B cell (primary cell): ENCODE data around the gene HAUS3. TPM values are rescaled to one million over a fixed set of nuclear protein-coding genes. Genes with fewer than 3 reads are reported as not detected.
A peak's percentile ranks its signal among the peaks of the same experiment; 100 is the strongest.

Experiments
- ATAC-seq: fragments of 200-7000 bp; cut with Tn5 transposase; one replicate; pipeline ENCODE4 v1.10.0; 2021; ENCODE audit warnings: low read depth, mild to moderate bottlenecking, moderate number of reproducible peaks, moderate library complexity
- CTCF ChIA-PET: fragments of 350-600 bp; sonication (Branson Sonifier 250); formaldehyde crosslinking; loops from one replicate; lab custom pipeline; 2021; ENCODE audit warnings: antibody characterized with exemption, inconsistent platforms; lab: Charles Lee
- POLR2A ChIA-PET: fragments of 350-600 bp; sonication (Branson Sonifier 250); formaldehyde crosslinking; loops from one replicate; lab custom pipeline; 2021; ENCODE audit warnings: antibody characterized with exemption; lab: Charles Lee
- DNase-seq: peaks from one replicate; pipeline ENCODE4 v3.0.0; 2013
- H2AFZ ChIP-seq: 2 replicates; pipeline ENCODE4 v1.6.1; 2012; ENCODE audit warnings: mild to moderate bottlenecking, low read depth, low read length; ENCODE audit not compliant: insufficient read depth, poor library complexity, severe bottlenecking
- H3K27ac ChIP-seq, 2 donors: 1 replicate in 1 of 2; 2 replicates in 1 of 2; pipeline ENCODE4 v1.5.1; 2012 to 2013; ENCODE audit warnings: low read length in 2 of 2, mild to moderate bottlenecking in 2 of 2, moderate library complexity in 1 of 2
- H3K27me3 ChIP-seq, 4 experiments: fragments of 200-600 bp in 1 of 4; sonication (generic) in 1 of 4; replicated peaks in 1 of 4; 1 replicate in 2 of 4; 2 replicates in 2 of 4; pipeline versions ENCODE4 v1.6.1 to v1.7.0; 2013 to 2016; ENCODE audit warnings: low read length in 3 of 4, mild to moderate bottlenecking in 2 of 4, mixed read lengths in 1 of 4, moderate library complexity in 1 of 4; ENCODE audit not compliant: insufficient read depth in 4 of 4, control insufficient read depth in 3 of 4; ENCODE audit errors: control extremely low read depth in 1 of 4
- H3K36me3 ChIP-seq, 2 experiments: replicated peaks in 1 of 2; 1 replicate in 1 of 2; 2 replicates in 1 of 2; pipeline versions ENCODE4 v1.6.1 to v1.7.1; 2013; ENCODE audit warnings: low read length in 1 of 2; ENCODE audit not compliant: insufficient read depth in 2 of 2, control insufficient read depth in 1 of 2; ENCODE audit errors: control extremely low read depth in 1 of 2, extremely low read depth in 1 of 2
- H3K4me1 ChIP-seq, 2 donors: fragments of 200-600 bp in 1 of 2; sonication (generic) in 1 of 2; 1 replicate in 1 of 2; 2 replicates in 1 of 2; pipeline versions ENCODE4 v1.5.1 to v1.6.1; 2013 to 2017; ENCODE audit warnings: low read length in 2 of 2; ENCODE audit not compliant: control insufficient read depth in 2 of 2, insufficient read depth in 2 of 2
- H3K4me2 ChIP-seq: replicated peaks from 2 replicates; pipeline ENCODE3; 2012; ENCODE audit warnings: mild to moderate bottlenecking, low read depth, low read length; ENCODE audit not compliant: poor library complexity, severe bottlenecking
- H3K4me3 ChIP-seq, 5 experiments: fragments of 200-600 bp in 1 of 5; sonication (generic) in 1 of 5; 1 replicate in 3 of 5; 2 replicates in 2 of 5; pipeline versions ENCODE4 v1.5.1 to v1.7.0; 2011 to 2016; ENCODE audit warnings: low read length in 4 of 5, mild to moderate bottlenecking in 4 of 5, low read depth in 2 of 5, control low read depth in 1 of 5, moderate library complexity in 1 of 5; ENCODE audit not compliant: insufficient read depth in 1 of 5; ENCODE audit errors: control extremely low read depth in 1 of 5, extremely low read depth in 1 of 5
- H3K79me2 ChIP-seq: fragments of 200-600 bp; sonication (generic); one replicate; pipeline ENCODE4 v1.6.0; 2016; ENCODE audit warnings: low read length; ENCODE audit not compliant: control insufficient read depth, insufficient read depth
- H3K9ac ChIP-seq: fragments of 200-600 bp; sonication (generic); 2 replicates; pipeline ENCODE4 v1.6.1; 2017; ENCODE audit warnings: mild to moderate bottlenecking, low read length, moderate library complexity
- H3K9me3 ChIP-seq, 3 donors: one replicate each; pipeline versions ENCODE4 v1.6.1 to v1.7.1; 2013; ENCODE audit warnings: low read length in 2 of 3; ENCODE audit not compliant: control insufficient read depth in 2 of 3, insufficient read depth in 1 of 3; ENCODE audit errors: control extremely low read depth in 1 of 3
- H4K20me1 ChIP-seq: 2 replicates; pipeline ENCODE4 v1.6.0; 2012; ENCODE audit warnings: mild to moderate bottlenecking, low read length; ENCODE audit not compliant: insufficient read depth, control insufficient read depth, poor library complexity, severe bottlenecking
- H3K27ac Mint-ChIP-seq: one replicate; pipeline ENCODE4 v1.8.0; 2021; ENCODE audit warnings: mixed read lengths
- H3K27me3 Mint-ChIP-seq: one replicate; pipeline ENCODE4 v1.8.0; 2021; ENCODE audit warnings: mixed read lengths
- H3K4me1 Mint-ChIP-seq: one replicate; pipeline ENCODE4 v1.8.0; 2021; ENCODE audit warnings: mixed read lengths
- H3K4me3 Mint-ChIP-seq: one replicate; pipeline ENCODE4 v1.8.0; 2021; ENCODE audit warnings: mixed read lengths
- H3K9me3 Mint-ChIP-seq: one replicate; pipeline ENCODE4 v1.8.0; 2022; ENCODE audit warnings: mixed read lengths; ENCODE audit not compliant: insufficient read depth
- EZH2 ChIP-seq: IDR thresholded peaks from 2 replicates; pipeline ENCODE4 v1.6.1; 2012; ENCODE audit warnings: borderline replicate concordance, low read depth, mild to moderate bottlenecking, moderate library complexity, low read length; ENCODE audit not compliant: insufficient read depth, poor library complexity, severe bottlenecking
- WGBS: methylation state at CpG from one replicate; pipeline ENCODE4 v1.1.5; 2013; ENCODE audit warnings: missing lambda C conversion rate; ENCODE audit not compliant: insufficient coverage; 5-methylcytosine and 5-hydroxymethylcytosine counted together
- intact Hi-C: fragments of 100-400 bp; cut with micrococcal nuclease; formaldehyde crosslinking; loops from one replicate; pipeline ENCODE4 v1.10.0; 2022
- polyA plus RNA-seq: library from polyadenylated mRNA; depleted of rRNA; stranded (reverse); fragments of >200 nt; gene quantifications from 2 replicates; pipeline ENCODE4 v1.2.3, GENCODE V29; 2012
- total RNA-seq, 2 donors: library from RNA; stranded (reverse); fragments of 120-200 nt in 1 of 2; gene quantifications; 1 replicate in 1 of 2; 2 replicates in 1 of 2; pipeline versions ENCODE4 v1.2.3 to v1.2.4, GENCODE V29; 2013 to 2022
- TF ChIP-seq, protein P1 (sequence below): fragments of 200-600 bp; IDR thresholded peaks from one replicate; pipeline ENCODE4 v1.8.0; 2022; ENCODE audit warnings: antibody characterized with exemption, mild to moderate bottlenecking

Gene HAUS3
- total and polyA plus RNA-seq, 2 donors (not counting 1 experiment from before 2014, with no cell fraction given), result 8.2 to 26.5 TPM

DNA sequence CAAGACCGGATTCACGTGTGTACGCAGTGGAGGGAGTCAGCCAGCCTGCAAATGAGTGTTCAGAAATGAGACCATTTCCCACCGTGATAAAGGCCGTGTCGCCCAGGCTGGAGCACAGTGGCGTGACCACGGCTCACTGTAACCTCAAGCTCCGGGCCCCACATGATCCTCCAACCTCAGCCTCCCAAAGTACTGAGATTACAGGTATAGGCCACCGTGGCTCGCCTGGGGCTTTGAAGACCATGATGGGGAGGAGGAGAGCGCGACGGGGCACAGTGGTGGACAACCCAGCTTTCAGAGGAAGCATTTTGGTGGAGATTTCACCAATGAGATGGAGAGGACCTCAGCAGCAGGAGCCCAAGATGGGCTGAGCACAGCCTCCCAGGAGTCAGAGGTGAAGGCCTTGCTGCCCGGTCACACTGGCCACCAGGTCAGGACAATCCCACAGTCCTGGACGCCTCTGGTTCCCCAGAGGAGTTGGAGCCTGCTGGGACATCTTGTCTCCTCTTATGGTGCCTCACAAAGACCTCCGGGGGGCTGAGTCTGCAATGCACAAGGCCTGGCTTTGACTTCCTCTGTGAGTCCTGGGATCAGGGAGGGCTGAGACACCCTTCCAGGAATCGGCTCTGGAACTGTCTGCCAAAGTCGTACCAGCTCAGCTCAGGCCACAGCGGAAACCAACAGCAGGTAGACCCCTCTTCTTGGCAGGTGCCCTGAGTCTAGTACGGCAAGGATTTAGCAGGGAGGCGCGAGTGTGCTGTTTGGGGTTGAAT is 42.4 kb upstream of the HAUS3 start:
- no peak overlapping the region for H2AFZ ChIP-seq
- H3K4me1 ChIP-seq, result peaks cover 18 to 21% of the 10 kb centered on the region in 2 donors
- 96% methylated on average over 18 of the region's 23 CpGs for WGBS
- H3K36me3 ChIP-seq, result no peaks in the 10 kb centered on the region
- H3K27me3 Mint-ChIP-seq, result no peaks in the 10 kb centered on the region
- H3K4me3 ChIP-seq, result no peak overlapping the region
- no peaks in the 10 kb centered on the region for H3K9me3 ChIP-seq
- ATAC-seq (no peak), DNase-seq (no peak)
- H3K79me2 ChIP-seq, result no peaks in the 10 kb centered on the region
- H3K4me2 ChIP-seq, result no peak overlapping the region
- ChIA-PET POLR2A (no interaction called here), CTCF (no interaction called here)
- H3K27ac ChIP-seq, result no peak overlapping the region
- intact Hi-C loops, result loop anchor here (5.0 kb wide), 3 partner anchors 43 to 183 kb away; partner anchors contain the start of gene RNF4
- peaks cover 0 to 4% (median 0%) of the 10 kb centered on the region in 4 experiments for H3K27me3 ChIP-seq
- no peak overlapping the region for H3K4me3 Mint-ChIP-seq
- no peaks in the 10 kb centered on the region for H3K9me3 Mint-ChIP-seq
- peaks cover 33% of the 10 kb centered on the region for H3K4me1 Mint-ChIP-seq
- no peak overlapping the region for H3K9ac ChIP-seq
- H3K27ac Mint-ChIP-seq, result peak overlapping the region; percentile 37
- H4K20me1 ChIP-seq, result no peaks in the 10 kb centered on the region
- no peak for TF ChIP-seq EZH2
- TF ChIP-seq, protein P1, sequence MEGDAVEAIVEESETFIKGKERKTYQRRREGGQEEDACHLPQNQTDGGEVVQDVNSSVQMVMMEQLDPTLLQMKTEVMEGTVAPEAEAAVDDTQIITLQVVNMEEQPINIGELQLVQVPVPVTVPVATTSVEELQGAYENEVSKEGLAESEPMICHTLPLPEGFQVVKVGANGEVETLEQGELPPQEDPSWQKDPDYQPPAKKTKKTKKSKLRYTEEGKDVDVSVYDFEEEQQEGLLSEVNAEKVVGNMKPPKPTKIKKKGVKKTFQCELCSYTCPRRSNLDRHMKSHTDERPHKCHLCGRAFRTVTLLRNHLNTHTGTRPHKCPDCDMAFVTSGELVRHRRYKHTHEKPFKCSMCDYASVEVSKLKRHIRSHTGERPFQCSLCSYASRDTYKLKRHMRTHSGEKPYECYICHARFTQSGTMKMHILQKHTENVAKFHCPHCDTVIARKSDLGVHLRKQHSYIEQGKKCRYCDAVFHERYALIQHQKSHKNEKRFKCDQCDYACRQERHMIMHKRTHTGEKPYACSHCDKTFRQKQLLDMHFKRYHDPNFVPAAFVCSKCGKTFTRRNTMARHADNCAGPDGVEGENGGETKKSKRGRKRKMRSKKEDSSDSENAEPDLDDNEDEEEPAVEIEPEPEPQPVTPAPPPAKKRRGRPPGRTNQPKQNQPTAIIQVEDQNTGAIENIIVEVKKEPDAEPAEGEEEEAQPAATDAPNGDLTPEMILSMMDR, result no peak

DNA sequence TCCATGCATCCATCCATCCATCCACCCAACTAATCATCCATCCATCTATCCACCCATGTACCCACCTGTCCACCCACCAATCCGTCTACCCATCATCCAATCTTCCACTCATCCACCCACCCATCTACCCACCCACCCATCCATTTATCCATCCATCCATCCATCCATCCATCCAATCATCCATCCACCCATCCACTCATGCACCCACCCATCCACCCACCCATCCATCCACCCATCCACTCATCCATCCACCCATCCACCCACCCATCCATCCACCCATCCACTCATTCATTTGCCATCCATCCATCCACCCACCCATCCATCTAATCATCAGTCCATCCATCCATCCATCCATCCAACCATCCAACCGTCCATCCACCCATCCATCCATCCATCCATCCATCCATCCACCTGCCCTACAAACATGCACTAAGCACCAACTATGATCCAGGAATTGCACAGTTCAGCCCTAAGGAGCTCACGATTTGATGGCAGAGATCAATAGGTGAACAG is 41.3 kb upstream of the HAUS3 start:
- Mint-ChIP-seq H3K27me3 (no peaks in the 10 kb centered on the region), H3K27ac (peak overlapping the region; percentile 50), H3K9me3 (no peaks in the 10 kb centered on the region), H3K4me3 (no peak overlapping the region), H3K4me1 (peaks cover 33% of the 10 kb centered on the region)
- Histone ChIP-seq H3K4me3 (no peak overlapping the region), H3K36me3 (no peaks in the 10 kb centered on the region), H2AFZ (no peak overlapping the region), H3K9me3 (no peaks in the 10 kb centered on the region), H4K20me1 (no peaks in the 10 kb centered on the region), H3K27ac (no peak overlapping the region), H3K79me2 (no peaks in the 10 kb centered on the region), H3K4me2 (no peak overlapping the region), H3K4me1 (peaks cover 18 to 21% of the 10 kb centered on the region in 2 donors), H3K9ac (no peak overlapping the region), H3K27me3 (no peaks in the 10 kb centered on the region)
- no peak for ATAC-seq
- intact Hi-C loops, result loop anchor here (5.0 kb wide), 3 partner anchors 44 to 184 kb away; partner anchors contain the start of gene RNF4
- ChIA-PET CTCF (no interaction called here), POLR2A (no interaction called here)
- no peak for DNase-seq
- TF ChIP-seq, protein P1, result no peak
- TF ChIP-seq EZH2, result no peak
- 100% methylated on average over 3 of the region's 3 CpGs for WGBS
